Fibroblast of lung (primary cell): ENCODE measurements around the gene GEMIN8.

Experiments
- EZH2 ChIP-seq: IDR thresholded peaks from 2 replicates; pipeline ENCODE4 v1.5.1; 2012; ENCODE audit warnings: low read length, control low read depth, mild to moderate bottlenecking; ENCODE audit errors: missing control alignments
- TF ChIP-seq, protein P1 (sequence below), 2 donors: IDR thresholded peaks in 1 of 2; conservative IDR thresholded peaks in 1 of 2; 1 replicate in 1 of 2; 2 replicates in 1 of 2; pipeline ENCODE4 v1.5.1; 2011 to 2012; ENCODE audit warnings: low read length in 2 of 2, control low read depth in 1 of 2, inconsistent platforms in 1 of 2, low read depth in 1 of 2, mild to moderate bottlenecking in 1 of 2

GRCh38 chrX:14015941-14016340 is 13.8 kb downstream of the GEMIN8 start:
- TF ChIP-seq, protein P1, sequence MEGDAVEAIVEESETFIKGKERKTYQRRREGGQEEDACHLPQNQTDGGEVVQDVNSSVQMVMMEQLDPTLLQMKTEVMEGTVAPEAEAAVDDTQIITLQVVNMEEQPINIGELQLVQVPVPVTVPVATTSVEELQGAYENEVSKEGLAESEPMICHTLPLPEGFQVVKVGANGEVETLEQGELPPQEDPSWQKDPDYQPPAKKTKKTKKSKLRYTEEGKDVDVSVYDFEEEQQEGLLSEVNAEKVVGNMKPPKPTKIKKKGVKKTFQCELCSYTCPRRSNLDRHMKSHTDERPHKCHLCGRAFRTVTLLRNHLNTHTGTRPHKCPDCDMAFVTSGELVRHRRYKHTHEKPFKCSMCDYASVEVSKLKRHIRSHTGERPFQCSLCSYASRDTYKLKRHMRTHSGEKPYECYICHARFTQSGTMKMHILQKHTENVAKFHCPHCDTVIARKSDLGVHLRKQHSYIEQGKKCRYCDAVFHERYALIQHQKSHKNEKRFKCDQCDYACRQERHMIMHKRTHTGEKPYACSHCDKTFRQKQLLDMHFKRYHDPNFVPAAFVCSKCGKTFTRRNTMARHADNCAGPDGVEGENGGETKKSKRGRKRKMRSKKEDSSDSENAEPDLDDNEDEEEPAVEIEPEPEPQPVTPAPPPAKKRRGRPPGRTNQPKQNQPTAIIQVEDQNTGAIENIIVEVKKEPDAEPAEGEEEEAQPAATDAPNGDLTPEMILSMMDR (conservative IDR thresholded peaks at IDR 0.05 in 1 of 2, IDR thresholded peaks at IDR 0.05 in 1 of 2; ENCODE audit: low read depth in 1 of 2, low read length in 2 of 2), result no peak
- TF ChIP-seq EZH2, result no peak
